GM21619 (cell line): Measurements from ENCODE around the gene ASB16.

Experiments
- ATAC-seq: cut with Tn5 transposase; IDR thresholded peaks from one replicate; pipeline ENCODE4 v1.9.1; 2021; ENCODE audit not compliant: unreplicated experiment

Gene ASB16

GRCh38 chr17:44221862-44222111 lies 51.3 kb downstream of the ASB16 start:
- no peak for ATAC-seq

GRCh38 chr17:44222112-44222869 lies 51.8 kb downstream of the ASB16 start:
- ATAC-seq: no peak

- ATAC-seq: no peak
Observed at GRCh38 chr17:44223541-44224071, 53.1 kb downstream of the ASB16 start.
